ENCODE results near the gene RPS19.

The RPS19 gene

GRCh38 chr19:41886761-41887710 lies 27.0 kb downstream of the RPS19 start:
- peaks cover 30% of the 10 kb centered on the region for H3K36me3 ChIP-seq (ENCODE audit: low read depth)
- no peak for TF ChIP-seq CTCF (IDR thresholded peaks at IDR 0.05; ENCODE audit: poor library complexity, severe bottlenecking)

GRCh38 chr19:41887711-41888382 lies 27.8 kb downstream of the RPS19 start:
- ATAC-seq (ENCODE audit: low read depth) (peak; percentile 83), DNase-seq (ENCODE audit: low spot score) (peak; percentile 98)
- Histone ChIP-seq H3K9me3 (ENCODE audit: severe bottlenecking) (no peaks in the 10 kb centered on the region), H3K4me3 (ENCODE audit: severe bottlenecking) (no peak overlapping the region), H3K4me1 (ENCODE audit: insufficient read depth, poor library complexity, severe bottlenecking) (peaks cover 23% of the 10 kb centered on the region), H3K27me3 (ENCODE audit: insufficient read depth, poor library complexity, severe bottlenecking) (no peaks in the 10 kb centered on the region), H3K27ac (ENCODE audit: poor library complexity, severe bottlenecking) (peak overlapping the region; percentile 85), H3K36me3 (ENCODE audit: low read depth) (peaks cover 38% of the 10 kb centered on the region)
- peak; percentile 77 for TF ChIP-seq CTCF (IDR thresholded peaks at IDR 0.05; ENCODE audit: poor library complexity, severe bottlenecking)

More at GRCh38 chr19:41886761-41887710, 27.0 kb downstream of the RPS19 start:
- Histone ChIP-seq H3K27me3 (ENCODE audit: insufficient read depth, poor library complexity, severe bottlenecking) (no peaks in the 10 kb centered on the region), H3K4me3 (ENCODE audit: severe bottlenecking) (no peak overlapping the region), H3K9me3 (ENCODE audit: severe bottlenecking) (no peaks in the 10 kb centered on the region), H3K4me1 (ENCODE audit: insufficient read depth, poor library complexity, severe bottlenecking) (peaks cover 23% of the 10 kb centered on the region), H3K27ac (ENCODE audit: poor library complexity, severe bottlenecking) (peak overlapping the region; percentile 85)
- DNase-seq (ENCODE audit: low spot score) (no peak), ATAC-seq (ENCODE audit: low read depth) (no peak)

- no peak for DNase-seq (ENCODE audit: low spot score)
- H3K27me3 ChIP-seq (ENCODE audit: insufficient read depth, poor library complexity, severe bottlenecking), result no peaks in the 10 kb centered on the region
- H3K27ac ChIP-seq (ENCODE audit: poor library complexity, severe bottlenecking), result peak overlapping the region; percentile 85
- no peak for TF ChIP-seq CTCF (IDR thresholded peaks at IDR 0.05; ENCODE audit: poor library complexity, severe bottlenecking)
- H3K9me3 ChIP-seq (ENCODE audit: severe bottlenecking), result no peaks in the 10 kb centered on the region
- H3K36me3 ChIP-seq (ENCODE audit: low read depth), result peaks cover 41% of the 10 kb centered on the region
- ATAC-seq (ENCODE audit: low read depth), result no peak
- H3K4me1 ChIP-seq (ENCODE audit: insufficient read depth, poor library complexity, severe bottlenecking), result peaks cover 23% of the 10 kb centered on the region
- H3K4me3 ChIP-seq (ENCODE audit: severe bottlenecking), result no peak overlapping the region
These were observed 28.9 kb downstream of the RPS19 start for GRCh38 chr19:41888926-41889325.

GRCh38 chr19:41889896-41890295 lies 29.8 kb downstream of the RPS19 start:
- peaks cover 21% of the 10 kb centered on the region for H3K4me1 ChIP-seq (ENCODE audit: insufficient read depth, poor library complexity, severe bottlenecking)
- TF ChIP-seq CTCF (IDR thresholded peaks at IDR 0.05; ENCODE audit: poor library complexity, severe bottlenecking), result no peak
- H3K27me3 ChIP-seq (ENCODE audit: insufficient read depth, poor library complexity, severe bottlenecking), result no peaks in the 10 kb centered on the region
- DNase-seq (ENCODE audit: low spot score), result no peak
- H3K9me3 ChIP-seq (ENCODE audit: severe bottlenecking), result no peaks in the 10 kb centered on the region
- H3K36me3 ChIP-seq (ENCODE audit: low read depth), result peaks cover 46% of the 10 kb centered on the region
- no peak overlapping the region for H3K4me3 ChIP-seq (ENCODE audit: severe bottlenecking)
- H3K27ac ChIP-seq (ENCODE audit: poor library complexity, severe bottlenecking), result no peak overlapping the region
- no peak for ATAC-seq (ENCODE audit: low read depth)

All from RWPE2 (cell line).